Vagina (tissue), 2 donors: ENCODE data around the gene MGST2. TPM values are rescaled to one million over a fixed set of nuclear protein-coding genes. Genes with fewer than 3 reads are reported as not detected.

Experiments
- DNase-seq, 2 donors: peaks; one replicate each; pipeline ENCODE4 v3.0.0-alpha.2; 2017; ENCODE audit errors: extremely low spot score in 2 of 2
- H3K27ac ChIP-seq: fragments of 200-600 bp; sonication (generic); one replicate; pipeline ENCODE4 v1.5.1; 2019
- H3K27me3 ChIP-seq: fragments of 200-600 bp; sonication (generic); one replicate; pipeline ENCODE4 v1.5.1; 2019
- H3K36me3 ChIP-seq, 2 donors: fragments of 200-600 bp; sonication (generic); one replicate each; pipeline ENCODE4 v1.5.1; 2017 to 2019
- H3K4me1 ChIP-seq: fragments of 200-600 bp; sonication (generic); one replicate; pipeline ENCODE4 v1.5.1; 2019
- H3K4me3 ChIP-seq, 2 donors: fragments of 200-600 bp; sonication (generic); 1 replicate in 1 of 2; 2 replicates in 1 of 2; pipeline ENCODE4 v1.5.1; 2016 to 2019
- H3K9me3 ChIP-seq: fragments of 200-600 bp; sonication (generic); one replicate; pipeline ENCODE4 v1.5.1; 2019
- CTCF ChIP-seq, 3 experiments: fragments of 450-650 bp in 2 of 3; fragments of 200-600 bp in 1 of 3; sonication (generic) in 1 of 3; IDR thresholded peaks; one replicate each; pipeline ENCODE4 v1.5.1; 2017 to 2019; ENCODE audit warnings: antibody characterized with exemption in 3 of 3, mild to moderate bottlenecking in 2 of 3, moderate library complexity in 2 of 3
- POLR2A ChIP-seq, 2 donors: fragments of 450-650 bp; IDR thresholded peaks; one replicate each; pipeline ENCODE4 v1.6.1; 2017; ENCODE audit warnings: antibody characterized with exemption in 2 of 2, mild to moderate bottlenecking in 2 of 2, moderate library complexity in 2 of 2
- POLR2AphosphoS5 ChIP-seq, 2 donors: sonication (generic); formaldehyde crosslinking; IDR thresholded peaks; one replicate each; pipeline ENCODE4 v1.9.0; 2017; ENCODE audit warnings: antibody characterized with exemption in 2 of 2, mild to moderate bottlenecking in 2 of 2, low read depth in 1 of 2; ENCODE audit not compliant: insufficient read depth in 1 of 2
- intact Hi-C: fragments of 100-400 bp; cut with DNase I; formaldehyde crosslinking; loops from one replicate; pipeline ENCODE4 v1.15.1; 2023
- total RNA-seq: library from RNA; depleted of rRNA; stranded (reverse); fragments of >200 nt; gene quantifications from one replicate; pipeline ENCODE4 v1.2.3, GENCODE V29; 2016

The MGST2 gene
- total RNA-seq, 1 donor from 2014 or later, result 78.3 TPM

- DNase-seq, result no peak
- no peak overlapping the region for H3K27ac ChIP-seq
- no peaks in the 10 kb centered on the region for H3K27me3 ChIP-seq
- TF ChIP-seq POLR2A (IDR thresholded peaks at IDR 0.05) (no peak), CTCF (IDR thresholded peaks at IDR 0.05) (no peak), POLR2AphosphoS5 (IDR thresholded peaks at IDR 0.05; ENCODE audit: insufficient read depth in 1 of 2, low read depth in 1 of 2) (no peak)
- intact Hi-C loops, result no loop called here
- H3K36me3 ChIP-seq, result no peaks in the 10 kb centered on the region
- H3K4me3 ChIP-seq, result no peak overlapping the region
- H3K9me3 ChIP-seq, result no peaks in the 10 kb centered on the region
- peaks cover 16% of the 10 kb centered on the region for H3K4me1 ChIP-seq
Measured at GRCh38 chr4:139686130-139686529, 20.5 kb downstream of the MGST2 start.

- H3K4me3 ChIP-seq, result no peak overlapping the region
- intact Hi-C loops, result no loop called here
- TF ChIP-seq POLR2A (IDR thresholded peaks at IDR 0.05), result no peak
- TF ChIP-seq CTCF (IDR thresholded peaks at IDR 0.05), result no peak
- no peak for TF ChIP-seq POLR2AphosphoS5 (IDR thresholded peaks at IDR 0.05; ENCODE audit: insufficient read depth in 1 of 2, low read depth in 1 of 2)
- no peaks in the 10 kb centered on the region for H3K9me3 ChIP-seq
- DNase-seq, result no peak
- H3K27ac ChIP-seq, result no peak overlapping the region
- no peaks in the 10 kb centered on the region for H3K36me3 ChIP-seq
- no peaks in the 10 kb centered on the region for H3K27me3 ChIP-seq
- peaks cover 13% of the 10 kb centered on the region for H3K4me1 ChIP-seq
Measured at GRCh38 chr4:139686988-139687387, 21.4 kb downstream of the MGST2 start.

- Histone ChIP-seq H3K4me1 (peaks cover 8% of the 10 kb centered on the region), H3K36me3 (no peaks in the 10 kb centered on the region), H3K4me3 (no peak overlapping the region), H3K9me3 (no peaks in the 10 kb centered on the region), H3K27me3 (no peaks in the 10 kb centered on the region), H3K27ac (no peak overlapping the region)
- intact Hi-C loops, result no loop called here
- no peak for DNase-seq
- TF ChIP-seq POLR2A (IDR thresholded peaks at IDR 0.05), result no peak
- TF ChIP-seq CTCF (IDR thresholded peaks at IDR 0.05), result no peak
- TF ChIP-seq POLR2AphosphoS5 (IDR thresholded peaks at IDR 0.05; ENCODE audit: insufficient read depth in 1 of 2, low read depth in 1 of 2), result no peak
Measured at GRCh38 chr4:139689093-139689722, 23.6 kb downstream of the MGST2 start.

- intact Hi-C loops, result no loop called here
- H3K4me3 ChIP-seq, result no peak overlapping the region
- H3K4me1 ChIP-seq, result peaks cover 8% of the 10 kb centered on the region
- peaks cover 0 to 2% of the 10 kb centered on the region in 2 donors for H3K36me3 ChIP-seq
- H3K27ac ChIP-seq, result no peak overlapping the region
- DNase-seq, result no peak
- H3K27me3 ChIP-seq, result no peaks in the 10 kb centered on the region
- TF ChIP-seq POLR2AphosphoS5 (IDR thresholded peaks at IDR 0.05; ENCODE audit: insufficient read depth in 1 of 2, low read depth in 1 of 2) (no peak), CTCF (IDR thresholded peaks at IDR 0.05) (no peak), POLR2A (IDR thresholded peaks at IDR 0.05) (no peak)
- no peaks in the 10 kb centered on the region for H3K9me3 ChIP-seq
Measured at GRCh38 chr4:139690419-139690818, 24.8 kb downstream of the MGST2 start.

- TF ChIP-seq POLR2AphosphoS5 (IDR thresholded peaks at IDR 0.05; ENCODE audit: insufficient read depth in 1 of 2, low read depth in 1 of 2) (no peak), CTCF (IDR thresholded peaks at IDR 0.05) (no peak), POLR2A (IDR thresholded peaks at IDR 0.05) (no peak)
- intact Hi-C loops, result no loop called here
- no peak for DNase-seq
Measured at GRCh38 chr4:139692309-139693012, 26.8 kb downstream of the MGST2 start.

More at GRCh38 chr4:139692309-139693012, 26.8 kb downstream of the MGST2 start:
- peaks cover 0 to 11% of the 10 kb centered on the region in 2 donors for H3K36me3 ChIP-seq
- H3K4me1 ChIP-seq, result peaks cover 8% of the 10 kb centered on the region
- H3K27ac ChIP-seq, result no peak overlapping the region
- no peak overlapping the region for H3K4me3 ChIP-seq
- H3K9me3 ChIP-seq, result peaks cover 2% of the 10 kb centered on the region
- H3K27me3 ChIP-seq, result no peaks in the 10 kb centered on the region
